GM12872 (cell line): ENCODE measurements around the gene SCD5.

Experiments
- TF ChIP-seq, protein P1 (sequence below): IDR thresholded peaks from 3 replicates; pipeline ENCODE4 v1.5.1; 2011; ENCODE audit warnings: low read depth, mild to moderate bottlenecking, low read length, moderate library complexity; ENCODE audit not compliant: insufficient read depth

The SCD5 gene

DNA sequence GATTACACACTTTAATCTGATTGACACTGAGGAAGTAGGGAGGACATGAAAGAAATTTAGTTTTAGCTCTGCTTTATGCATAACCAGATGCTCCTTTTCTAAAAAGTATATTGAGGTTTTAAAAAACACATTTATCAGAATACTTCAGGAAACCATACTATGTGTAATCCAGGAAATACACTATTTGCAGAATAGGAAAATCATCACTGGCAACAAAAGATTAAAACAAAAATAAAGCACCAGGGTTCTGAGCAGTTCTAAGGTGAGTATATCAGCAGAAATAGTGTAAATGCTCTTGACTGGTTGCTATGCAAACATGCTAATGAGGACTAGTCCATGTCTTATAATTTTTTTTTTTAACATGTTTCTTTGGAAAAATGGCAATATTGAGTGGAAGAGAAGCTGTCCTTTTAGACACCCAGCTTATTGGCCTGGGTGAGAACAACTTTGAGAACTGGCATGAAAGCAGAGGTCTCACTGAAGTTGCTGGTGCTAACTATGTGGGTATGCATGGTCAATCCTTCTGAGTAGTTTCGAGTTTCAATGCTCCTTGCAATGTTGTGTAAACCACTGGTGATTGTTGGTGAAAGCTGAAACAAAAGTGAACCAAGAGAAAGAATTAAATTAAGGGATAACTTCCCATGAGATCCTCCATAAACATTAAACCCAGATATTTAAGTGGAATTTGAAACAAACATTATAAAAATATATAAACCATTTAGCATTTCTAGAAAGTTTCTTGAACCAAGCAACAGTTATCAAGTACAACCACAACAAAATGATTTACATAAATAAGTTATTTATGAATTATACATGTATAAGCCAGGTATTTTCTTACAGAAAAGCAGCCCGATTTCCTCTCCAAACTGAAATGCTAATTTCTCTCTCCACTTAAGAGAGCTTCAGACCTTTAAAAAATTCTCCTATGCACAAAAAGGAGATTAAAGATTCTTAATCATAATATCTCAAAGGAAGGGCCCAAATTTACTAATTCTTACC lies 20.4 kb upstream of the SCD5 start:
- TF ChIP-seq, protein P1, sequence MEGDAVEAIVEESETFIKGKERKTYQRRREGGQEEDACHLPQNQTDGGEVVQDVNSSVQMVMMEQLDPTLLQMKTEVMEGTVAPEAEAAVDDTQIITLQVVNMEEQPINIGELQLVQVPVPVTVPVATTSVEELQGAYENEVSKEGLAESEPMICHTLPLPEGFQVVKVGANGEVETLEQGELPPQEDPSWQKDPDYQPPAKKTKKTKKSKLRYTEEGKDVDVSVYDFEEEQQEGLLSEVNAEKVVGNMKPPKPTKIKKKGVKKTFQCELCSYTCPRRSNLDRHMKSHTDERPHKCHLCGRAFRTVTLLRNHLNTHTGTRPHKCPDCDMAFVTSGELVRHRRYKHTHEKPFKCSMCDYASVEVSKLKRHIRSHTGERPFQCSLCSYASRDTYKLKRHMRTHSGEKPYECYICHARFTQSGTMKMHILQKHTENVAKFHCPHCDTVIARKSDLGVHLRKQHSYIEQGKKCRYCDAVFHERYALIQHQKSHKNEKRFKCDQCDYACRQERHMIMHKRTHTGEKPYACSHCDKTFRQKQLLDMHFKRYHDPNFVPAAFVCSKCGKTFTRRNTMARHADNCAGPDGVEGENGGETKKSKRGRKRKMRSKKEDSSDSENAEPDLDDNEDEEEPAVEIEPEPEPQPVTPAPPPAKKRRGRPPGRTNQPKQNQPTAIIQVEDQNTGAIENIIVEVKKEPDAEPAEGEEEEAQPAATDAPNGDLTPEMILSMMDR, result no peak

DNA sequence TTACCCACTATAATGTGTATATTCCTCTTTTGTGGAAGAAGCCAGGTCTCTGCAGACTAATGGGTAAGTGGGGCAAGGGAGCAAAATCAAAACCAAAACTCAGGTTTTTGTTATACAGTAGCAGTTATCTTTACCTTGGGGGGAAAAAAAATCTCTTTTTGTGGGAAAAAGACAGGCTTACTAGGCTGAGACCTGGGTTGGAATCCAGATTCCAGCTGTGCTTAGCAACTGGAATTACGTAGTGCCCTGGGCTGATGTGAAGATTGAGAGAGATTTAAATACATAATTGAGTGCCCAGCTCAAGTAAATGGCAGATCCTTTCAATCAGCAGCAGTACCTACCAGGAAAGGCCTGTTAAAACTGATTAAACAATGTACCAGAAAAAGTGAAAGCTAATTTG lies 15.4 kb upstream of the SCD5 start:
- TF ChIP-seq, protein P1, result no peak

DNA sequence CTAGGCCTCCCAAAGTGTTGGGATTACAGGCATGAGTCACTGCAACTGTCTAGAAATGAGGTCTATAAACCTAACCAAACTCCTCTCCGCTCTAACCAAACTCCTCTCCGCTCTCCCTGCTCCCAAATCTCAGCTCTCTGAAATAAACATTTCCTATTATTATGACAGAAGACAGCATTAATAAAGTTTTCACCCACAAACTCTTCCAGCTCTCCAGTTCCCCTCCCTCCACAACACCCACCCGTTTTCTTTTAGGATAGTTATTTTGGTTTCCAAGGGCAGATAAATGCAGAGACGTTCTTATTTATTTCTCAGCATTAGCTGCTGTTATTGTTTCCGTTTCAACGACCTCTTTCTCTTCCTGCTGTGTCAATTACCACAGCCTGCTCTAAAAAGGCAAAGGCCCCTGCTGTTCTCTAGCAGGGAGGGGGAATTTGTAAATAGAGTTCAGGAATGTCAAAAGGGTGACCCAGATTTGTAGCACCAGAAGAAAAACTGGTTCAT lies 13.3 kb upstream of the SCD5 start:
- TF ChIP-seq, protein P1, result no peak

DNA sequence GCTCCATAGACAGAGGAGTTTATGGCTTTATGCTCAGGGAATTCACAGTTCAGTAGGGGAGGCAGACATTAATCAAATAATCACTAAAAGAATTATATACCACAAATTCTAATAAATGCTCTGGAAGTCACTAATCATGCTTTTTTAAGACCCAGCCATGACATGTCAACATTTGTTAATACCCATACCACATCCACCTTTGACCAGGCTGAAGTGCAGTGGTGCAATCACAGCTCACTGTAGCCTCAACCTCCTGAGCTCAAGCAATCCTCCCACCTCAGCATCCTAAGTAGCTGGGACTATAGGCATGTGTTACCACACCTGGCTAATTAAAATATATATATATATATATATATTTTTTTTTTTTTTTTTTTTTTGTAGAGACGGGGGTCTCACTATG lies 12.8 kb upstream of the SCD5 start:
- TF ChIP-seq, protein P1, result no peak

DNA sequence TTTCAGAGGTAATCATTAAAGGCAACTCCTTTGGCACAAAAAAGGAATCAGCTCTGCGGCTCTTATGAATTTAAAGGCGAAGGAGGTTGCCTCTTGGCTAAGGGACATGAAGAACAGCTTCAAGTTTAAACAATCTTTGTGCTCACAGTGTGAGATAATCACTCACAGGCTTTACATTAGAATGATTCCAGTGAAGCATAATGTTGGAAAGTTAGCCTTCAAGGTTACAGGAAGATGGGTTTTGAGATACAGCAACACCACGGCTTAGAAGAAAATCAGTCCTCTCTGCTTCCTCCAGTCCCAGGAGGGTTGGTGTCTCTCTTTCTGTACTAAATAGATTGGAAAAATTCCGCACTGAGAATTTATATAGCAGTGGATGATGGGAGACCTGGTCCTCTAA lies 11.6 kb upstream of the SCD5 start:
- TF ChIP-seq, protein P1, result no peak

DNA sequence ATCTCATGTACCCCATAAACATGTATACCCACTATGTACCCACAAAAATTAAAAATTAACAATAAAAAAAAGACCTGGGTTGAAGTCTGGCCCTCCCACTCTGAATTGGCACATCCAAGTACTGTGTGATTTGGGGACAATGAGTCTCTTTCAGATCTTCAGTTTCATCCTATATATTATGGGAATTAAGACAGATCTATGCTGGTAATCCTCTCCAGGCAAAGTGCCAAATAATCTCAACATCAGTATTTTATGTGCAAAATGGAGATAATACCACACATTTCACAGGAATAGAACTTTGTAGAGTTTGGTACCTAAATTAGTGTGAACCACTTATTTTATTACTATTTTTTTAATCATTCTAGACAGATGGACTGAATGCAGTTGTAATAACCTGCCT lies 11.0 kb upstream of the SCD5 start:
- TF ChIP-seq, protein P1, result no peak

DNA sequence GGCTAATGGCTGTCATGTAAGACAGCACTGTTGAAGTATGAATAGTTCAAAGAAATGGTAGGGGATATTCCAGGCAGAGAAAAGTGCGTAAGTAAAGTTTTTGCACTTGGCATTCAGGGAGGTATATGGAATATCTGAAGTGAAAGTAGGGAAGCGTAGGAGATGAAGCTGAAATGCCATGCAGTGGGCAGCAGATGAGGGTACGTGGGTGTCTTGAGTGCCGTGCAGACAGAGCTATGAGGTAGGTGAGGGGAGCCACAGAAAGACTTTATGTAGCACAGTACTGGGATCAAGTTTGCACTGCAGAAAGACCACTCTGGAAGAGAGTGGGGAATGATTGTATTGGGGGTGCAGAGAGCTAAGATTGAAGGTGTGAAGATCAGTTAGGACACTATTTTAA lies 5.2 kb upstream of the SCD5 start:
- TF ChIP-seq, protein P1, result no peak
